ENCODE measurements around the gene CH25H. TPM values are rescaled to one million over a fixed set of nuclear protein-coding genes. Genes with fewer than 3 reads are reported as not detected.

Gene CH25H
- total RNA-seq, 6 donors from 2014 or later, result 3.4 to 12.0 (median 6.8) TPM

GRCh38 chr10:89221919-89222318, 14.8 kb upstream of the CH25H start:
- TF ChIP-seq POLR2AphosphoS5 (IDR thresholded peaks at IDR 0.05) (no peak), EP300 (IDR thresholded peaks at IDR 0.05) (no peak), CTCF (IDR thresholded peaks at IDR 0.05) (no peak), POLR2A (IDR thresholded peaks at IDR 0.05) (no peak)
- Histone ChIP-seq H3K4me1 (peaks cover 6 to 12% (median 8%) of the 10 kb centered on the region in 4 donors), H3K4me3 (no peak overlapping the region), H3K9me3 (no peaks in the 10 kb centered on the region), H3K27ac (no peak overlapping the region), H3K27me3 (no peaks in the 10 kb centered on the region), H3K36me3 (peaks cover 0 to 4% (median 0%) of the 10 kb centered on the region in 4 donors)
- WGBS, 2 donors, result 71 to 83% methylated on average over 2 of the region's 2 CpGs
- DNase-seq (no peak), ATAC-seq (ENCODE audit: low FRiP score in 2 of 2) (no peak)

GRCh38 chr10:89219513-89220218, 12.5 kb upstream of the CH25H start:
- peaks cover 6 to 15% (median 8%) of the 10 kb centered on the region in 4 donors for H3K4me1 ChIP-seq
- TF ChIP-seq CTCF (IDR thresholded peaks at IDR 0.05), result no peak
- TF ChIP-seq EP300 (IDR thresholded peaks at IDR 0.05), result no peak
- TF ChIP-seq POLR2AphosphoS5 (IDR thresholded peaks at IDR 0.05), result no peak
- no peak for TF ChIP-seq POLR2A (IDR thresholded peaks at IDR 0.05)
- H3K4me3 ChIP-seq, result no peak overlapping the region
- DNase-seq (peak; percentile 30 to 42), ATAC-seq (ENCODE audit: low FRiP score in 2 of 2) (peak; percentile 9 to 74)
- peaks cover 0 to 10% (median 3%) of the 10 kb centered on the region in 4 donors for H3K36me3 ChIP-seq
- 86 to 88% methylated on average over 4 of the region's 4 CpGs for WGBS, 2 donors
- H3K27ac ChIP-seq, result no peak overlapping the region
- no peaks in the 10 kb centered on the region for H3K9me3 ChIP-seq
- H3K27me3 ChIP-seq, result no peaks in the 10 kb centered on the region

DNA sequence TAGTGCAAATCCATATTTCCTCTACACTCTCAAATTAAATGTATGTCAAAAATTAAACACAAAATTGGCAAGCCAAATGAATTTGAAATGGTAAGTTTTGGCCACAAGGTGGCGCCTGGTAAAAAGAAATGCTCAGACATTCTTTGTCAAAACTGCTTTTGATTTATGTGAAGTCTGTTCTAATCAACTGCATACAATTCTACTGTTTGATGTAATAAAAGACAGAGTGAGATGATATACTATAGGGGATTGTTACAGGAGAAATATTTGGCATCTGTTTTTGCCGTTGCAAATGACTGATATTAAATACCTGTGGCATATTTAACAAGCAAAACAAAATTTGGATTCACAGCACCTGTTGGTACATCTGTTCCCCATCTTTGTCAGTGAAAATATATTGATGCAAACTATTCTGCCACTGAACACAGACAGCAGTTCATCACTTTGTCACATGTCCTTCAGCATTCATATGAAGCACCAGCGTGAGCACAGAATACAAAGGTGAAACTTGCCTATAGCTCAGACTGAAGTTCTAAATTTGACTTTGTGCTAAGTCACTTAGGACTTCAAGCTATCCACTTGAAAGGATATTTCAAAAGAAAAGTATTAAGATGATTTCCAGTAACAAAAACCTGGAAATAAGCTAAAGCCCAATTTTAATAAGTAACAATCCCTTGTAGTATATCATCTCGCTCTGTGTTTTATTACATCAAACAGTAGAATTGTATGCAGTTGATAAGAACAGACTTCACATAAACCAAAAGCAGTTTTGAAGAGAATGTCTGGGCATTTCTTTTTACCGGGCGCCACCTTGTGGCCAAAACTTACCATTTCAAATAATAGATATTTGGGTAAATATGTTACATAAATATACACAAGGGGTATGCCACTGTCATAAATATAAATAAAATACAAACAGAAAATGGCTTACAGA, 10.2 kb upstream of the CH25H start:
- Histone ChIP-seq H3K4me1 (peaks cover 9 to 15% (median 11%) of the 10 kb centered on the region in 4 donors), H3K36me3 (peaks cover 0 to 13% (median 5%) of the 10 kb centered on the region in 4 donors), H3K9me3 (no peaks in the 10 kb centered on the region), H3K27ac (peak overlapping the region in 3 of 4 donors; percentile 18 to 42 (median 21)), H3K4me3 (no peak overlapping the region), H3K27me3 (no peaks in the 10 kb centered on the region)
- DNase-seq (peak in 1 of 2 donors; percentile 46), ATAC-seq (ENCODE audit: low FRiP score in 2 of 2) (peak in 1 of 2 donors; percentile 73)
- no peak for TF ChIP-seq POLR2AphosphoS5 (IDR thresholded peaks at IDR 0.05)
- TF ChIP-seq CTCF (IDR thresholded peaks at IDR 0.05), result peak; percentile 43 to 77 (median 67)
- no peak for TF ChIP-seq POLR2A (IDR thresholded peaks at IDR 0.05)
- TF ChIP-seq EP300 (IDR thresholded peaks at IDR 0.05), result no peak
- WGBS, 2 donors, result 10 to 13% methylated on average over 6 of the region's 6 CpGs

DNA sequence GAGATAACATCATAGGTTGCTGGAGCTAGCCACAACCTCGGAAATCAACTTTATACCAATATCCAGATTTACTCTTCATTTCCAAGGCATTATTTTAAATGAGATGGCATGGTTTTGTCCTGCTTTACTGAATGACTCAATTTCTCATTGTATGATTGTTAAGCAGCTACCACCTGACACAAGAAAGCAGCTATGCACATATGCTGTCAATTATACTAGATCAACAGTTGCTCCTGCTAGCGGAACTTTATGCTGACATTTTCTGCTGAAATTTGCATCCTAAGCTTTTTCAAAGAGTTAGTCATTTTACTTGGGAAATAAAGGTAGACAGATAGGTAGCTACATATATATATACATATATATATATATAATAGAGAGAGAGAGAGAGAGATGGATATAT, 8.9 kb upstream of the CH25H start:
- Histone ChIP-seq H3K9me3 (no peaks in the 10 kb centered on the region), H3K4me1 (peaks cover 9 to 15% (median 11%) of the 10 kb centered on the region in 4 donors), H3K36me3 (peaks cover 0 to 13% (median 5%) of the 10 kb centered on the region in 4 donors), H3K27ac (no peak overlapping the region), H3K4me3 (no peak overlapping the region), H3K27me3 (no peaks in the 10 kb centered on the region)
- DNase-seq, result no peak
- TF ChIP-seq EP300 (IDR thresholded peaks at IDR 0.05), result no peak
- TF ChIP-seq CTCF (IDR thresholded peaks at IDR 0.05), result no peak
- TF ChIP-seq POLR2A (IDR thresholded peaks at IDR 0.05), result no peak
- no peak for TF ChIP-seq POLR2AphosphoS5 (IDR thresholded peaks at IDR 0.05)
- WGBS, 2 donors, result 97% methylated on average over 2 of the region's 2 CpGs
- ATAC-seq (ENCODE audit: low FRiP score in 2 of 2), result no peak
